ENCODE results near the gene SAMSN1.
A peak's percentile ranks its signal among the peaks of the same experiment; 100 is the strongest.

Gene SAMSN1

GRCh38 chr21:14487490-14488432, 58.4 kb downstream of the SAMSN1 start:
- H3K27me3 ChIP-seq (ENCODE audit: control insufficient read depth in 1 of 2, insufficient read depth in 2 of 2, low read length in 2 of 2), result no peaks in the 10 kb centered on the region
- no peaks in the 10 kb centered on the region for H3K36me3 ChIP-seq (ENCODE audit: control insufficient read depth in 1 of 2, insufficient read depth in 2 of 2, low read length in 2 of 2)
- H3K4me1 ChIP-seq (ENCODE audit: control insufficient read depth in 1 of 2, insufficient read depth in 2 of 2, low read length in 2 of 2), result no peaks in the 10 kb centered on the region
- no peak overlapping the region for H3K9ac ChIP-seq (ENCODE audit: low read depth in 1 of 2, low read length in 2 of 2)
- H3K4me3 ChIP-seq (ENCODE audit: low read depth in 1 of 2, low read length in 2 of 2), result no peak overlapping the region
- H3K27ac ChIP-seq (ENCODE audit: low read depth, low read length), result no peak overlapping the region
- H3K9me3 ChIP-seq (ENCODE audit: control insufficient read depth in 1 of 2, low read length in 2 of 2), result no peaks in the 10 kb centered on the region

- no peaks in the 10 kb centered on the region for H3K4me1 ChIP-seq (ENCODE audit: control insufficient read depth in 1 of 2, insufficient read depth in 2 of 2, low read length in 2 of 2)
- no peaks in the 10 kb centered on the region for H3K36me3 ChIP-seq (ENCODE audit: control insufficient read depth in 1 of 2, insufficient read depth in 2 of 2, low read length in 2 of 2)
- no peak overlapping the region for H3K27ac ChIP-seq (ENCODE audit: low read depth, low read length)
- no peak overlapping the region for H3K9ac ChIP-seq (ENCODE audit: low read depth in 1 of 2, low read length in 2 of 2)
- H3K4me3 ChIP-seq (ENCODE audit: low read depth in 1 of 2, low read length in 2 of 2), result no peak overlapping the region
- no peaks in the 10 kb centered on the region for H3K9me3 ChIP-seq (ENCODE audit: control insufficient read depth in 1 of 2, low read length in 2 of 2)
- no peaks in the 10 kb centered on the region for H3K27me3 ChIP-seq (ENCODE audit: control insufficient read depth in 1 of 2, insufficient read depth in 2 of 2, low read length in 2 of 2)
Measured at GRCh38 chr21:14486869-14487268, 59.2 kb downstream of the SAMSN1 start.

- no peaks in the 10 kb centered on the region for H3K9me3 ChIP-seq (ENCODE audit: control insufficient read depth in 1 of 2, low read length in 2 of 2)
- no peak overlapping the region for H3K27ac ChIP-seq (ENCODE audit: low read depth, low read length)
- no peak overlapping the region for H3K4me3 ChIP-seq (ENCODE audit: low read depth in 1 of 2, low read length in 2 of 2)
- no peaks in the 10 kb centered on the region for H3K27me3 ChIP-seq (ENCODE audit: control insufficient read depth in 1 of 2, insufficient read depth in 2 of 2, low read length in 2 of 2)
- no peaks in the 10 kb centered on the region for H3K4me1 ChIP-seq (ENCODE audit: control insufficient read depth in 1 of 2, insufficient read depth in 2 of 2, low read length in 2 of 2)
- H3K9ac ChIP-seq (ENCODE audit: low read depth in 1 of 2, low read length in 2 of 2), result no peak overlapping the region
- no peaks in the 10 kb centered on the region for H3K36me3 ChIP-seq (ENCODE audit: control insufficient read depth in 1 of 2, insufficient read depth in 2 of 2, low read length in 2 of 2)
Measured at GRCh38 chr21:14484188-14485009, 61.7 kb downstream of the SAMSN1 start.

DNA sequence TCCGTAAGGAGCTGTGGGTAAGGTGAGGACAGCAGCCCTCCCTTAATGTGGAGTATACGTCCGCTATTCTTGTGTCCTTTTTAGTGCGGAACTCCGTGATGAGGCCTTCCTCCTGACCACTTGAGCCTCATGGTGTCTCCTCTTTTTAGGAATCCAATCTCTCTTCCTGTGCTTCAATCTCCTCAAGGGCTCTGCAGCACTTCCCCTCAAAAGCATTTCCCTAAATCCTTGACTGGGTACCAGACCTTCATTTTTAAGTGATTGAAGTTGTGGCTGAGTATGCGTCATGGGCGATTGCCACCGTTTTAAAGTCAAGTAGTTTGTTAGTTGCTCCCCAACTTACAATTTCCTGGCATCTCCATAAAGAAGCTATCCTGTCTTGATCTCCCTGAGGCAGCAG, 62.8 kb downstream of the SAMSN1 start:
- Histone ChIP-seq H3K4me1 (ENCODE audit: control insufficient read depth in 1 of 2, insufficient read depth in 2 of 2, low read length in 2 of 2) (no peaks in the 10 kb centered on the region), H3K27ac (ENCODE audit: low read depth, low read length) (no peak overlapping the region), H3K9me3 (ENCODE audit: control insufficient read depth in 1 of 2, low read length in 2 of 2) (no peaks in the 10 kb centered on the region), H3K4me3 (ENCODE audit: low read depth in 1 of 2, low read length in 2 of 2) (no peak overlapping the region), H3K27me3 (ENCODE audit: control insufficient read depth in 1 of 2, insufficient read depth in 2 of 2, low read length in 2 of 2) (no peaks in the 10 kb centered on the region), H3K9ac (ENCODE audit: low read depth in 1 of 2, low read length in 2 of 2) (no peak overlapping the region), H3K36me3 (ENCODE audit: control insufficient read depth in 1 of 2, insufficient read depth in 2 of 2, low read length in 2 of 2) (no peaks in the 10 kb centered on the region)

GRCh38 chr21:14482165-14482564, 64.0 kb downstream of the SAMSN1 start:
- H3K4me3 ChIP-seq (ENCODE audit: low read depth in 1 of 2, low read length in 2 of 2), result peak overlapping the region in 1 of 2 donors; percentile 9
- H3K36me3 ChIP-seq (ENCODE audit: control insufficient read depth in 1 of 2, insufficient read depth in 2 of 2, low read length in 2 of 2), result no peaks in the 10 kb centered on the region
- H3K9me3 ChIP-seq (ENCODE audit: control insufficient read depth in 1 of 2, low read length in 2 of 2), result no peaks in the 10 kb centered on the region
- H3K27ac ChIP-seq (ENCODE audit: low read depth, low read length), result peak overlapping the region; percentile 12
- peak overlapping the region in 1 of 2 donors; percentile 7 for H3K9ac ChIP-seq (ENCODE audit: low read depth in 1 of 2, low read length in 2 of 2)
- H3K4me1 ChIP-seq (ENCODE audit: control insufficient read depth in 1 of 2, insufficient read depth in 2 of 2, low read length in 2 of 2), result no peaks in the 10 kb centered on the region
- H3K27me3 ChIP-seq (ENCODE audit: control insufficient read depth in 1 of 2, insufficient read depth in 2 of 2, low read length in 2 of 2), result no peaks in the 10 kb centered on the region

GRCh38 chr21:14480411-14481031, 65.6 kb downstream of the SAMSN1 start:
- no peaks in the 10 kb centered on the region for H3K36me3 ChIP-seq (ENCODE audit: control insufficient read depth in 1 of 2, insufficient read depth in 2 of 2, low read length in 2 of 2)
- H3K4me3 ChIP-seq (ENCODE audit: low read depth in 1 of 2, low read length in 2 of 2), result no peak overlapping the region
- no peaks in the 10 kb centered on the region for H3K9me3 ChIP-seq (ENCODE audit: control insufficient read depth in 1 of 2, low read length in 2 of 2)
- H3K9ac ChIP-seq (ENCODE audit: low read depth in 1 of 2, low read length in 2 of 2), result no peak overlapping the region
- H3K4me1 ChIP-seq (ENCODE audit: control insufficient read depth in 1 of 2, insufficient read depth in 2 of 2, low read length in 2 of 2), result no peaks in the 10 kb centered on the region
- H3K27me3 ChIP-seq (ENCODE audit: control insufficient read depth in 1 of 2, insufficient read depth in 2 of 2, low read length in 2 of 2), result no peaks in the 10 kb centered on the region
- no peak overlapping the region for H3K27ac ChIP-seq (ENCODE audit: low read depth, low read length)

GRCh38 chr21:14479241-14479786, 66.8 kb downstream of the SAMSN1 start:
- H3K4me1 ChIP-seq (ENCODE audit: control insufficient read depth in 1 of 2, insufficient read depth in 2 of 2, low read length in 2 of 2), result no peaks in the 10 kb centered on the region
- no peaks in the 10 kb centered on the region for H3K27me3 ChIP-seq (ENCODE audit: control insufficient read depth in 1 of 2, insufficient read depth in 2 of 2, low read length in 2 of 2)
- no peak overlapping the region for H3K9ac ChIP-seq (ENCODE audit: low read depth in 1 of 2, low read length in 2 of 2)
- H3K27ac ChIP-seq (ENCODE audit: low read depth, low read length), result no peak overlapping the region
- no peaks in the 10 kb centered on the region for H3K36me3 ChIP-seq (ENCODE audit: control insufficient read depth in 1 of 2, insufficient read depth in 2 of 2, low read length in 2 of 2)
- H3K9me3 ChIP-seq (ENCODE audit: control insufficient read depth in 1 of 2, low read length in 2 of 2), result no peaks in the 10 kb centered on the region
- H3K4me3 ChIP-seq (ENCODE audit: low read depth in 1 of 2, low read length in 2 of 2), result no peak overlapping the region

DNA sequence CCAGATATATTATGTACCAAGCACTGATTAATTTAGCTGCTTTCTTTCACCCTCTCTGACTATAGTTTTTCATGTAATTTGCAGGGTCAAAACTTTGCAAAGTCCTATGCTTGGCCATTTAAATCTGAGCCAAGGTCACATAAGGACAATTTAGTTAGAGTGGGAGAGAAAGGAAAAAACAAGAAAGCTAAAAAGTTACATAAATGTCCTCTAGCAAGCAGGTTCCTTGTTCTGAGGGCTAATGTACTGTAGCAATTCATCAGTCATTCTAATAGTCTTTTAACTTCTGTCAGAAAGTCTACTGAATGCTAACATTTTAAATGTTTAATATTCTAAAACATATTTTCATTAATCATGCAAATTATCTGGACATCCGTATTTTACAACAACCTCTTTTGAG, 68.3 kb downstream of the SAMSN1 start:
- Histone ChIP-seq H3K36me3 (ENCODE audit: control insufficient read depth in 1 of 2, insufficient read depth in 2 of 2, low read length in 2 of 2) (no peaks in the 10 kb centered on the region), H3K4me3 (ENCODE audit: low read depth in 1 of 2, low read length in 2 of 2) (no peak overlapping the region), H3K4me1 (ENCODE audit: control insufficient read depth in 1 of 2, insufficient read depth in 2 of 2, low read length in 2 of 2) (no peaks in the 10 kb centered on the region), H3K27me3 (ENCODE audit: control insufficient read depth in 1 of 2, insufficient read depth in 2 of 2, low read length in 2 of 2) (no peaks in the 10 kb centered on the region), H3K9me3 (ENCODE audit: control insufficient read depth in 1 of 2, low read length in 2 of 2) (no peaks in the 10 kb centered on the region), H3K27ac (ENCODE audit: low read depth, low read length) (no peak overlapping the region), H3K9ac (ENCODE audit: low read depth in 1 of 2, low read length in 2 of 2) (no peak overlapping the region)

GRCh38 chr21:14477133-14477532, 69.0 kb downstream of the SAMSN1 start:
- H3K27ac ChIP-seq (ENCODE audit: low read depth, low read length), result no peak overlapping the region
- H3K4me3 ChIP-seq (ENCODE audit: low read depth in 1 of 2, low read length in 2 of 2), result no peak overlapping the region
- no peaks in the 10 kb centered on the region for H3K9me3 ChIP-seq (ENCODE audit: control insufficient read depth in 1 of 2, low read length in 2 of 2)
- no peak overlapping the region for H3K9ac ChIP-seq (ENCODE audit: low read depth in 1 of 2, low read length in 2 of 2)
- no peaks in the 10 kb centered on the region for H3K36me3 ChIP-seq (ENCODE audit: control insufficient read depth in 1 of 2, insufficient read depth in 2 of 2, low read length in 2 of 2)
- no peaks in the 10 kb centered on the region for H3K27me3 ChIP-seq (ENCODE audit: control insufficient read depth in 1 of 2, insufficient read depth in 2 of 2, low read length in 2 of 2)
- no peaks in the 10 kb centered on the region for H3K4me1 ChIP-seq (ENCODE audit: control insufficient read depth in 1 of 2, insufficient read depth in 2 of 2, low read length in 2 of 2)

Data from duodenal mucosa (tissue), 2 donors.